HepG2 (cell line): Measurements from ENCODE around the gene GPR15LG. TPM values are rescaled to one million over a fixed set of nuclear protein-coding genes. Genes with fewer than 3 reads are reported as not detected.

Experiments
- ATAC-seq: fragments of 200-7000 bp; cut with Tn5 transposase; 3 replicates; pipeline ENCODE4 v1.9.1; 2020; ENCODE audit warnings: mild to moderate bottlenecking, moderate library complexity
- BruUV-seq: library from RNA; stranded (reverse); fragments of 400-500 nt; replicated peaks from 2 replicates; lab custom pipeline; 2021; lab: Mats Ljungman, UMichigan
- CTCF ChIA-PET: fragments of 300-600 bp; formaldehyde crosslinking; extraction: SDS; loops from one replicate; lab custom pipeline; 2021; ENCODE audit warnings: low total read pairs, inconsistent platforms, low intra/inter-chr PET ratio; lab: Yijun Ruan, JAX
- POLR2A ChIA-PET: fragments of 350-600 bp; sonication (Branson Sonifier 250); formaldehyde crosslinking; loops from one replicate; lab custom pipeline; 2020; ENCODE audit warnings: antibody characterized with exemption, inconsistent platforms; lab: Yijun Ruan, JAX
- DNase-seq: peaks from one replicate; pipeline ENCODE4 v3.0.0-alpha.2; 2015; ENCODE audit warnings: low spot score
- FAIRE-seq: peaks from 3 replicates; lab custom pipeline; 2011; peaks lifted over from hg19 to GRCh38; lab: Jason Lieb, UNC
- H2AFZ ChIP-seq: one replicate; pipeline ENCODE4 v1.6.1; 2011; ENCODE audit warnings: low read length, inconsistent platforms
- H3K27ac ChIP-seq: fragments of 300-600 bp; 3 replicates; pipeline ENCODE4 v1.8.0; 2011; ENCODE audit warnings: mixed run types, mild to moderate bottlenecking, mixed read lengths, low read length, inconsistent platforms; ENCODE audit not compliant: insufficient read depth; ENCODE audit errors: extremely low read length
- H3K27me3 ChIP-seq, 2 experiments: fragments of 200-600 bp in 1 of 2; 2 replicates in 1 of 2; 3 replicates in 1 of 2; pipeline versions ENCODE4 v1.6.0 to v1.8.0; 2011; ENCODE audit warnings: low read length in 2 of 2, mild to moderate bottlenecking in 2 of 2, moderate library complexity in 2 of 2, inconsistent platforms in 1 of 2; ENCODE audit not compliant: insufficient read depth in 2 of 2, control insufficient read depth in 1 of 2
- H3K36me3 ChIP-seq, 2 experiments: fragments of 200-600 bp in 1 of 2; replicated peaks in 1 of 2; 2 replicates in 1 of 2; 3 replicates in 1 of 2; pipeline versions ENCODE4 v1.5.1 to v1.8.0; 2011; ENCODE audit warnings: low read length in 2 of 2, inconsistent platforms in 1 of 2; ENCODE audit not compliant: insufficient read depth in 2 of 2, control insufficient read depth in 1 of 2
- H3K4me1 ChIP-seq: 2 replicates; pipeline ENCODE4 v1.5.1; 2012; ENCODE audit warnings: low read length, inconsistent platforms; ENCODE audit not compliant: insufficient read depth
- H3K4me2 ChIP-seq: 2 replicates; pipeline ENCODE4 v1.6.0; 2011; ENCODE audit warnings: low read depth, low read length, inconsistent platforms
- H3K4me3 ChIP-seq, 3 experiments: fragments of 200-600 bp in 1 of 3; sonication (generic), shearing (Covaris generic) in 1 of 3; replicated peaks in 1 of 3; 2 replicates each; pipeline ENCODE4 v1.5.1; 2011 to 2016; ENCODE audit warnings: low read length in 3 of 3, inconsistent platforms in 2 of 3, low read depth in 2 of 3, mild to moderate bottlenecking in 2 of 3, control low read depth in 1 of 3, mixed read lengths in 1 of 3; ENCODE audit not compliant: insufficient read depth in 1 of 3
- H3K79me2 ChIP-seq: one replicate; pipeline ENCODE4 v1.6.1; 2011; ENCODE audit warnings: low read length, inconsistent platforms; ENCODE audit not compliant: insufficient read depth
- H3K9ac ChIP-seq: 2 replicates; pipeline ENCODE4 v1.6.0; 2011; ENCODE audit warnings: mild to moderate bottlenecking, low read depth, low read length, inconsistent platforms; ENCODE audit not compliant: insufficient read depth
- H3K9me3 ChIP-seq: 2 replicates; pipeline ENCODE4 v1.5.1; 2012; ENCODE audit warnings: mild to moderate bottlenecking, low read length
- H4K20me1 ChIP-seq: 2 replicates; pipeline ENCODE4 v1.6.0; 2011; ENCODE audit warnings: inconsistent platforms, mild to moderate bottlenecking, low read length, moderate library complexity; ENCODE audit not compliant: insufficient read depth
- DMAP1 ChIP-seq: IDR thresholded peaks from 2 replicates; pipeline ENCODE4 v1.6.1; 2016
- EEA1 ChIP-seq: sonication (generic); formaldehyde crosslinking; IDR thresholded peaks from 2 replicates; pipeline ENCODE4 v1.5.1; 2020; ENCODE audit warnings: mild to moderate bottlenecking, missing genetic modification reagents, borderline replicate concordance
- ERF ChIP-seq: IDR thresholded peaks from 2 replicates; pipeline ENCODE4 v1.6.1; 2018; ENCODE audit warnings: missing biosample characterization, missing genetic modification reagents
- FOXA1 ChIP-seq, 2 experiments: fragments of 450-650 bp in 1 of 2; sonication (generic) in 1 of 2; formaldehyde crosslinking in 1 of 2; IDR thresholded peaks; 2 replicates each; pipeline versions ENCODE4 v1.4.0 to v1.6.1; 2016 to 2020; ENCODE audit warnings: missing genetic modification reagents in 1 of 2
- HOXA5 ChIP-seq: sonication (generic); formaldehyde crosslinking; IDR thresholded peaks from 2 replicates; pipeline ENCODE4 v1.4.0; 2020; ENCODE audit warnings: missing genetic modification reagents
- KLF16 ChIP-seq, 2 experiments: sonication (generic) in 1 of 2; formaldehyde crosslinking in 1 of 2; IDR thresholded peaks; 2 replicates each; pipeline versions ENCODE4 v1.6.1 to v1.8.0; 2016 to 2023; ENCODE audit warnings: missing genetic modification reagents in 2 of 2, missing compliant biosample characterization in 1 of 2
- KLF6 ChIP-seq: IDR thresholded peaks from 2 replicates; pipeline ENCODE4 v1.8.0; 2016; ENCODE audit warnings: missing biosample characterization, missing genetic modification reagents
- KLF9 ChIP-seq: IDR thresholded peaks from 2 replicates; pipeline ENCODE4 v1.6.1; 2016; ENCODE audit warnings: low read depth
- PREB ChIP-seq: sonication (generic); formaldehyde crosslinking; IDR thresholded peaks from 2 replicates; pipeline ENCODE4 v1.4.0; 2020; ENCODE audit warnings: missing genetic modification reagents
- REPIN1 ChIP-seq: sonication (generic); formaldehyde crosslinking; IDR thresholded peaks from 2 replicates; pipeline ENCODE4 v1.8.0; 2022; ENCODE audit warnings: missing genetic modification reagents, low read depth, mild to moderate bottlenecking, borderline replicate concordance
- TERF1 ChIP-seq: sonication (generic); formaldehyde crosslinking; IDR thresholded peaks from 2 replicates; pipeline ENCODE4 v1.8.0; 2022; ENCODE audit warnings: mild to moderate bottlenecking, missing genetic modification reagents, moderate library complexity
- THYN1 ChIP-seq: sonication (generic); formaldehyde crosslinking; IDR thresholded peaks from 2 replicates; pipeline ENCODE4 v1.8.1; 2023; ENCODE audit warnings: low read depth, mild to moderate bottlenecking, moderate library complexity, missing genetic modification reagents, borderline replicate concordance
- ZNF501 ChIP-seq: sonication (generic); formaldehyde crosslinking; IDR thresholded peaks from 2 replicates; pipeline ENCODE4 v1.5.1; 2020; ENCODE audit warnings: mild to moderate bottlenecking, moderate library complexity, missing genetic modification reagents
- ZNF646 ChIP-seq: sonication (generic); formaldehyde crosslinking; IDR thresholded peaks from 2 replicates; pipeline ENCODE4 v1.9.0; 2021; ENCODE audit warnings: mild to moderate bottlenecking, missing genetic modification reagents
- WGBS: methylation state at CpG from one replicate; pipeline ENCODE4 v1.1.6; 2017; ENCODE audit warnings: low lambda C conversion rate; 5-methylcytosine and 5-hydroxymethylcytosine counted together
- in situ Hi-C: cut with HindIII; loops from 2 replicates; pipeline ENCODE4 v1.10.0; 2017; ENCODE audit warnings: low pct_unique_long_range_greater_than_20kb; ENCODE audit not compliant: extremely low pct_ligation_motif_present
- intact Hi-C: fragments of 100-400 bp; cut with micrococcal nuclease; formaldehyde crosslinking; loops from one replicate; pipeline ENCODE4 v1.10.0; 2022; ENCODE audit not compliant: unreplicated experiment
- polyA plus RNA-seq, 8 experiments: library from polyadenylated mRNA; depleted of rRNA in 3 of 8; stranded (reverse) in 7 of 8; unstranded in 1 of 8; fragments of >200 nt; fragmentation: Illumina TruSeq in 4 of 8; extraction: Trizol in 4 of 8; gene quantifications; 2 replicates each; pipeline versions ENCODE4 v1.2.1 to v1.2.3, GENCODE V29; 2011 to 2016; ENCODE audit warnings: low read depth in 4 of 8, missing spikeins in 1 of 8, mixed read lengths in 1 of 8; ENCODE audit not compliant: insufficient read depth in 1 of 8
- total RNA-seq, 5 experiments: library from RNA; depleted of rRNA; stranded (reverse); fragments of >200 nt; fragmentation: Illumina TruSeq; extraction: Trizol; gene quantifications; 2 replicates each; pipeline ENCODE4 v1.2.3, GENCODE V29; 2016; ENCODE audit warnings: low read depth in 1 of 5

The GPR15LG gene
- total and polyA plus RNA-seq, 2 of the 13 experiments (the other 11 are each of a cell fraction or from before 2014, with no cell fraction given): not detected

GRCh38 chr10:84195044-84195830, 21.6 kb downstream of the GPR15LG start:
- in situ Hi-C loops (no loop called here), intact Hi-C loops (no loop called here)
- BruUV-seq: no TSS peak
- Histone ChIP-seq H3K36me3 (no peaks in the 10 kb centered on the region), H3K4me1 (no peaks in the 10 kb centered on the region), H4K20me1 (no peaks in the 10 kb centered on the region), H2AFZ (no peak overlapping the region), H3K9ac (no peak overlapping the region), H3K79me2 (no peaks in the 10 kb centered on the region), H3K9me3 (no peaks in the 10 kb centered on the region), H3K4me3 (no peak overlapping the region), H3K27me3 (peaks cover 9 to 63% of the 10 kb centered on the region in 2 experiments), H3K27ac (no peak overlapping the region), H3K4me2 (no peak overlapping the region)
- POLR2A ChIA-PET: no interaction called here
- FAIRE-seq (no peak), DNase-seq (no peak), ATAC-seq (no peak)
- CTCF ChIA-PET: no interaction called here
- WGBS: 19% methylated on average over 10 of the region's 43 CpGs
- no peak for TF ChIP-seq HOXA5 (CRISPR knock-in tag)
- no peak for TF ChIP-seq KLF6
- no peak for TF ChIP-seq REPIN1
- TF ChIP-seq THYN1 (CRISPR knock-in tag): no peak
- no peak for TF ChIP-seq DMAP1 (CRISPR knock-in tag)
- TF ChIP-seq ZNF646: no peak
- no peak for TF ChIP-seq TERF1
- no peak for TF ChIP-seq EEA1
- TF ChIP-seq FOXA1 (IDR thresholded peaks at IDR 0.05): no peak
- no peak for TF ChIP-seq FOXA1 (CRISPR knock-in tag; IDR thresholded peaks at IDR 0.05)
- no peak for TF ChIP-seq ERF (CRISPR knock-in tag)
- TF ChIP-seq KLF16 (CRISPR knock-in tag; IDR thresholded peaks at IDR 0.05): no peak
- no peak for TF ChIP-seq ZNF501 (CRISPR knock-in tag)
- no peak for TF ChIP-seq KLF9 (CRISPR knock-in tag)
- TF ChIP-seq PREB (CRISPR knock-in tag): no peak
